ENCODE results near the gene PLA2G4A.
A peak's percentile ranks its signal among the peaks of the same experiment; 100 is the strongest.

The PLA2G4A gene

DNA sequence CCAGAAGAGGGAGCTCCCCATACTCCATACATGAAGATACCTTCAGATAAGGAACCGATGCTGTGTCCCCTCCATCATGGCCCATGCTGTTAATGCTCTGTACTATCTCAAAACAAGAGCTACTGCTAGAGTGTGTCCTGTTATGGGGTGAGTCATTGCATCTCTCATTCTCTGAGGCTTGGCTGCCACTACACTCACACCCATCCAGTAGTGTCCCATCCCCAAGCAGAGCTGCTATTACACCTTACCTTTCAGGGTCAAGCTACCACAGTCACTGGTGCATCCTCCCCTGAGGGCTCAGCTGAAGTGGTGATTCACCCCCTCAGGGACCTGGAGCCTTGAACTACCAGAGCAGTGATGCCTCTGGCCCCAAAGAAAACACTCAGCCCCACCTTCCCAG, 198.5 kb downstream of the PLA2G4A start:
- Histone ChIP-seq H3K36me3 (ENCODE audit: insufficient read depth, low read length) (no peaks in the 10 kb centered on the region), H3K27ac (no peak overlapping the region), H3K4me3 (no peak overlapping the region), H3K9me3 (ENCODE audit: low read depth, low read length) (no peaks in the 10 kb centered on the region; the same call in 1 of the 2 replicates), H3K9ac (ENCODE audit: insufficient read length) (no peak overlapping the region)
- no peak for DNase-seq (ENCODE audit: low read depth, low spot score)
- TF ChIP-seq POLR2AphosphoS5 (IDR thresholded peaks at IDR 0.05; ENCODE audit: borderline replicate concordance, low read depth, low read length) = no peak
- TF ChIP-seq EZH2 (IDR thresholded peaks at IDR 0.05) = no peak
- no peak for TF ChIP-seq FOXP2 (optimal IDR thresholded peaks at IDR 0.05; ENCODE audit: control extremely low read depth, extremely low read length, insufficient read depth)

GRCh38 chr1:187032316-187032981, 203.7 kb downstream of the PLA2G4A start:
- Histone ChIP-seq H3K36me3 (ENCODE audit: insufficient read depth, low read length) (no peaks in the 10 kb centered on the region), H3K4me3 (no peak overlapping the region), H3K9ac (ENCODE audit: insufficient read length) (no peak overlapping the region), H3K27ac (no peak overlapping the region), H3K9me3 (ENCODE audit: low read depth, low read length) (no peaks in the 10 kb centered on the region; the same call in 1 of the 2 replicates)
- TF ChIP-seq EZH2 (IDR thresholded peaks at IDR 0.05) = no peak
- no peak for TF ChIP-seq POLR2AphosphoS5 (IDR thresholded peaks at IDR 0.05; ENCODE audit: borderline replicate concordance, low read depth, low read length)
- no peak for TF ChIP-seq FOXP2 (optimal IDR thresholded peaks at IDR 0.05; ENCODE audit: control extremely low read depth, extremely low read length, insufficient read depth)
- DNase-seq (ENCODE audit: low read depth, low spot score) = no peak

- peak; percentile 48 for DNase-seq (ENCODE audit: low read depth, low spot score)
- H3K36me3 ChIP-seq (ENCODE audit: insufficient read depth, low read length) = no peaks in the 10 kb centered on the region
- H3K9me3 ChIP-seq (ENCODE audit: low read depth, low read length) = no peaks in the 10 kb centered on the region; the same call in 1 of the 2 replicates
- no peak overlapping the region for H3K27ac ChIP-seq
- no peak for TF ChIP-seq EZH2 (IDR thresholded peaks at IDR 0.05)
- TF ChIP-seq FOXP2 (optimal IDR thresholded peaks at IDR 0.05; ENCODE audit: control extremely low read depth, extremely low read length, insufficient read depth) = no peak
- no peak overlapping the region for H3K4me3 ChIP-seq
- H3K9ac ChIP-seq (ENCODE audit: insufficient read length) = no peak overlapping the region
Measured at GRCh38 chr1:187032982-187033692, 204.4 kb downstream of the PLA2G4A start.

GRCh38 chr1:187033693-187034390, 205.1 kb downstream of the PLA2G4A start:
- Histone ChIP-seq H3K9me3 (ENCODE audit: low read depth, low read length) (no peaks in the 10 kb centered on the region; the same call in 1 of the 2 replicates), H3K27ac (no peak overlapping the region), H3K9ac (ENCODE audit: insufficient read length) (no peak overlapping the region), H3K4me3 (no peak overlapping the region), H3K36me3 (ENCODE audit: insufficient read depth, low read length) (no peaks in the 10 kb centered on the region)
- DNase-seq (ENCODE audit: low read depth, low spot score) = no peak
- no peak for TF ChIP-seq FOXP2 (optimal IDR thresholded peaks at IDR 0.05; ENCODE audit: control extremely low read depth, extremely low read length, insufficient read depth)
- no peak for TF ChIP-seq POLR2AphosphoS5 (IDR thresholded peaks at IDR 0.05; ENCODE audit: borderline replicate concordance, low read depth, low read length)
- TF ChIP-seq EZH2 (IDR thresholded peaks at IDR 0.05) = no peak

- Histone ChIP-seq H3K9me3 (ENCODE audit: low read depth, low read length) (no peaks in the 10 kb centered on the region), H3K27ac (no peak overlapping the region), H3K36me3 (ENCODE audit: insufficient read depth, low read length) (no peaks in the 10 kb centered on the region), H3K9ac (ENCODE audit: insufficient read length) (no peak overlapping the region), H3K4me3 (no peak overlapping the region)
- TF ChIP-seq FOXP2 (optimal IDR thresholded peaks at IDR 0.05; ENCODE audit: control extremely low read depth, extremely low read length, insufficient read depth) (no peak), POLR2AphosphoS5 (IDR thresholded peaks at IDR 0.05; ENCODE audit: borderline replicate concordance, low read depth, low read length) (no peak), EZH2 (IDR thresholded peaks at IDR 0.05) (no peak)
- DNase-seq (ENCODE audit: low read depth, low spot score) = no peak
Measured at GRCh38 chr1:187034501-187034900, 205.8 kb downstream of the PLA2G4A start.

DNA sequence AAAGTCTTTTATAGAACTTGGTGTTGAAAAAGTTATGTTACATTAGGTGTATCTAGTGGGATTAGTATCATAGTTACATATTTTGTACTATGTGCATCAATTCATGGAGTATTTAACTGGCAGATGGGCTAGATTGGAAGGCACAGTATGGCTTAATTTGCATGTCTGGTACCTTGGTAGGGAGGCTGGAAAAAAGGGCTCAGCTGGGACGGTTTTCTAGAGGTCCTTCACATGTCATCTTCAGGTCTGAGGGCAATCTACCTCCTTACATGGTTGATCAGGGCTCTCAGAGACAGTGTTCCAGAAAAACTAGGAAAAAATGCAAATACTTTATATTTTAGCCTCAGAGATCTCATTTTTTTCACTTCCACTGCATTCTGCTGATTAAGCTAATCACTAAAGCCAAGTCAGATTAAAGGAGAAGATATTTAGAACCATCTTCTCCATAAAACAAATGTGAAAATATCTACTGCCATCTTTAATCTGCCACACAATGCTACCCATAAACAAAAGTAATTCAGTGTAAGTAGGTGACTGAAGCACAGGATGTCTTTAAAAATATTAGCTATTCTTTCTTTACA, 209.3 kb downstream of the PLA2G4A start:
- Histone ChIP-seq H3K9me3 (ENCODE audit: low read depth, low read length) (no peaks in the 10 kb centered on the region), H3K9ac (ENCODE audit: insufficient read length) (no peak overlapping the region), H3K36me3 (ENCODE audit: insufficient read depth, low read length) (no peaks in the 10 kb centered on the region), H3K4me3 (no peak overlapping the region), H3K27ac (no peak overlapping the region)
- TF ChIP-seq EZH2 (IDR thresholded peaks at IDR 0.05) = no peak
- TF ChIP-seq FOXP2 (optimal IDR thresholded peaks at IDR 0.05; ENCODE audit: control extremely low read depth, extremely low read length, insufficient read depth) = no peak
- no peak for TF ChIP-seq POLR2AphosphoS5 (IDR thresholded peaks at IDR 0.05; ENCODE audit: borderline replicate concordance, low read depth, low read length)
- no peak for DNase-seq (ENCODE audit: low read depth, low spot score)

All from SK-N-MC (cell line).